Measurements from ENCODE around the gene CALML4.

GRCh38 chr15:68201153-68201878 lies 3.8 kb downstream of the CALML4 start:
- TF ChIP-seq POLR2A (IDR thresholded peaks at IDR 0.05; ENCODE audit: low read depth, low read length) (no peak), TAF1 (IDR thresholded peaks at IDR 0.05; ENCODE audit: borderline replicate concordance, low read depth, low read length) (no peak)

Data from GM12892 (cell line).